Measurements from ENCODE around the gene PPM1H.

- TF ChIP-seq CTCF (IDR thresholded peaks at IDR 0.05): no peak
- TF ChIP-seq POLR2A (IDR thresholded peaks at IDR 0.05): no peak
These were observed 276.0 kb downstream of the PPM1H start for GRCh38 chr12:62658910-62659309.

All from adrenal gland (tissue), 5 donors.